Measurements from ENCODE around the gene CKAP4.
"Not testable (repeated sequence)": the region's sequence is repeated elsewhere in the genome, so short reads cannot be mapped to it uniquely, and the experiment has no call there.

CKAP4 gene, protein sequence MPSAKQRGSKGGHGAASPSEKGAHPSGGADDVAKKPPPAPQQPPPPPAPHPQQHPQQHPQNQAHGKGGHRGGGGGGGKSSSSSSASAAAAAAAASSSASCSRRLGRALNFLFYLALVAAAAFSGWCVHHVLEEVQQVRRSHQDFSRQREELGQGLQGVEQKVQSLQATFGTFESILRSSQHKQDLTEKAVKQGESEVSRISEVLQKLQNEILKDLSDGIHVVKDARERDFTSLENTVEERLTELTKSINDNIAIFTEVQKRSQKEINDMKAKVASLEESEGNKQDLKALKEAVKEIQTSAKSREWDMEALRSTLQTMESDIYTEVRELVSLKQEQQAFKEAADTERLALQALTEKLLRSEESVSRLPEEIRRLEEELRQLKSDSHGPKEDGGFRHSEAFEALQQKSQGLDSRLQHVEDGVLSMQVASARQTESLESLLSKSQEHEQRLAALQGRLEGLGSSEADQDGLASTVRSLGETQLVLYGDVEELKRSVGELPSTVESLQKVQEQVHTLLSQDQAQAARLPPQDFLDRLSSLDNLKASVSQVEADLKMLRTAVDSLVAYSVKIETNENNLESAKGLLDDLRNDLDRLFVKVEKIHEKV

DNA sequence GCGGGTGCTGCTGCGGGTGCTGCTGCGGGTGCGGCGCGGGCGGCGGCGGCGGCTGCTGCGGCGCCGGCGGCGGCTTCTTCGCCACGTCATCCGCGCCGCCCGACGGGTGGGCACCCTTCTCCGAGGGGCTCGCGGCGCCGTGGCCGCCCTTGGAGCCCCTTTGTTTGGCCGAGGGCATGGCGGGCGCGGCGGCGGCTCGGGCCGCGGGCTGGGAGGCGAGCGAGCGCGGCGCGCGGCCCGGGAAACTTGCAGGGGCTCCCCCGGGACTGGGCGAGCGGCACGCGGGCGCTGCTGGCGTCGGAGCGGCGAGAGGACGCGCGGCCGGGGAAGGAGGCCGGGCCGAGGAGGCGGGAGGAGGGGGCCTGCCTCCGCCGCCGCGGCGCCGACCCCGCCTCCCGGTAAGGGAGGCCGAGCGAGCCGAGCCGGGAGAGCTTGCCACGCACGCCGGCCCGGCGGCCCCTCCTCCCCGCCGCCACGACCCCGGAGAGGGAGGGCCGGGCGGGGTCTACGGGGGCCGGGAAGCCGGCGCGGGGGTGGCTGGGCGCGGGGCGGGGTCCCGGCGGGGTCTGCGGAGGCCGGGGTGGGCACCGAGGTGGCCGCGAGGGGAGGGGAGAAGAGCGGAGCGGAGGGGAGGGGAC lies at the start of gene CKAP4:
CKAP4 (minus strand) TSS at position 347 of the 638 bp plus-strand sequence; CDS start at position 178, 169 bp downstream.
- peak; percentile 64 for DNase-seq

GRCh38 chr12:106297075-106297474 lies 49.3 kb upstream of the CKAP4 start:
- no peak for DNase-seq

DNA sequence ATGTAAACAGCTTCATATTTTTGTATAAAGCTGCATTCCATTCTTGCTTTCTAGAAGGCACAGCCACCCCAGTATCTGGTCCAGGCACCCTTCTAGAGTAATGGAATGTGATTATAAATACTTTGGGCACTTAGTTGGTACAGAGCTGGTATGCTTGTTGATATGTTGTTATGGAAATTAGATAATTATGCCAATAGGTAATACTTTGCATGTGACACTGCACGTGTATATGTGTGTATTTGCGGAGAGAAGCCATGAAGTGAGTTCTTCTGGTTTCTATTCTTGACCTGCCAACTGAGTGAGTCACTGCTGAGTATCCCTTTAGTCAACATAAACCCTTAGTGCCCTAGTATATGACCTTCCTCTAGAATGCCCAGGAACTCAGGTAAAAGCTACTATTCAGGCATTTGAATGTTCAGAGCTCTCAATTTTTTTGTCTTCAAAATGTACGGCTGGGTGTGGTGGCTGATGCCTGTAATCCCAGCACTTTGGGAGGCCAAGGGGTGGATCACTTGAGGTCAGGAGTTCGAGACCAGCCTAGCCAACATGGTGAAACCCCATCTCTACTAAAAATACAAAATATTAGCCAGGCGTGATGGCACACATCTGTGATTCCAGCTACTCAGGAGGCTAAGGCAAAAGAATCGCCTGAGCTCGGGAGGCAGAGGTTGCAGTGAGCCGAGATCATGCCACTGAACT lies 48.5 kb upstream of the CKAP4 start:
- DNase-seq, result no peak

DNA sequence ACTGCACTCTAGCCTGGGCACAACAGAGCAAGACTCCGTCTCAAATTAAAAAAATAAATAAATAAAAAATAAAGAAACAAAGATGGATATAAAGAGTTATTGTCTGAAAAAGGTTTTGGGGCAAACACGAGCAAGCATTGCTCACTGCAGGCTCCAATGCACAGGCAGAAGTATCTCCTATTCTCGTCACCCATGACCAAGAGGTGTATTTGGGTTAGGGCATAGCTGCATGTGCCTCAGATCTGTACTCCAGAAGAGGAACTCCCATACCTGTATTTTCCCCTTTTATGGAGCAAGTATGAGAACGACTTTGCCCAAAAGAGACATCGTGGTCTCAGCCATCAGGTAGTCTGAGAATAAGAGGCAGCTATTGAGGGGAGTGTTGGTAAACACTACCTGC lies 44.5 kb upstream of the CKAP4 start:
- no peak for DNase-seq

- DNase-seq, result no peak
Measured at GRCh38 chr12:106291342-106291741, 43.5 kb upstream of the CKAP4 start.

DNA sequence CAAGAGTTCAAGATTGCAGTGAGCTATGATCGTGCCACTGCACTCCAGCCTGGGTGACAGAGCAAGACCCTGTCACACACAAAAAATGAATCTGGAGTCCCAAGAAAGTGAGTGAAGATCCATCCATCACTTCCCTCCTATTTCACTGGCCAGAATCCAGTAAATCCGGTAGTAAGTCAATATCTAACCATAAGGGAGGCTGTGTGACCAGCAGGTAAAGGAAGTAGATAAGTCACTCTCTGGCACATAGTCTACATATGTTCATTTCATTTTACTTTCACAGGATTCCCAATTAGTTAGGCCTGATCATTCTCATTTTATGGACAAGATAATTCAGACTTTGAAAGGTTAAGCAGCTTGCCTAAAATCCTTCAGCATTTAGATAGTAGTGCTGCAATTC lies 42.8 kb upstream of the CKAP4 start:
- DNase-seq, result no peak

DNA sequence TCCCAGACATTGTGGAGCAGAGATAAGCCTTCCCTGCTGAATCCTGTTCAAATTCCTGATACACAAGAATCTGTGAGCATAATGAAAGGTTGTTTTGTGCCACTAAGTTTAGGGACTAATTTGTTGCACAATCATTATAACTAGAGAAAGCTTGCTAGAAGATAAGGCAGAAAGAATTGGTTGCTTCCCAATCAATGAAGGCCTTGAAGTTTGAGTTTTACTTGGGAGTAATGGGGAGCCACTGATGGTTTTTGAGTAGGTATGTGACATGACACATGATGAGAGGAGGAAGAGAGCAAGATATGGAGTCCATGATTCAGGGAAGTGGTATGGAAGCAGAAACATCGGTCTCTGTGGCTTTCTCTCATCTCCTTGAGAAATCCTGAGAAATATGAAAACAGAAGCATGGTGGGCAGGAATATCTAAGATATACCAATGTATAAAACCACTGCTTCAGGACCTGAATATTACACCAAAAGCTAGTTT lies 41.4 kb upstream of the CKAP4 start:
- no peak for DNase-seq

DNA sequence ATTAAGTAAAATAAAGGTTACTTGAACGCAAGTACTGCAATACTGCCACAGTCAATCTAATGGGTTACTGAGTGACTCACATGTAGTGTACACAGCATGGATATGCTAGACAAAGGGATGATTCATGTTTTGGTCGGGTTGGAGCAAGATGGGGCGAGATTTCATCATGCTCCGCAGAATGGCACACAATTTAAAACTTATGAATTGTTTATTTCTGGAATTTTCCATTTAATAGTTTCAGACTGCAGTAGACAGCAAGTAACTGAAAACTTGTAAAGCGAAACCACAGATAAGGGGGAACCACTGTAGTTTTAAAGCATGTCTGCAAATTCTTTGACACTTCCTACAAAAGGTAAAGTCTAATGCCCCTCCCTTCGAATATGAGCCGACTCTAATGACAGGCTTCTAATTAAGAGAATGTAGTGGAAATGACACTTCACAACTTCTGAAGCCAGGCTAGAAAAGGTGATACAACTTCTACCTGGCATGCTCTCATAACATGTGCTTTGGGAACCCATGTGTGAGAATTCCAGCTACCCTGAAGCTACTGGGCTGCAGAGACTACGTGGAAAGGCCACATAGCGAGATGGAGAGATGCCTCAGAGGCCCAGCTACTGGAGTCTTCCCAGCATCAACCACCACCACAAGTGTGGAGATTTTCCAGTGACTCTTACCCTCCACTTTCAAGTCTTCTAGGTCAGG lies 40.8 kb upstream of the CKAP4 start:
- peak; percentile 58 for DNase-seq

- no peak for DNase-seq
Measured at GRCh38 chr12:106288101-106288493, 40.3 kb upstream of the CKAP4 start.

- DNase-seq, result no peak
Measured at GRCh38 chr12:106287364-106287763, 39.5 kb upstream of the CKAP4 start.

DNA sequence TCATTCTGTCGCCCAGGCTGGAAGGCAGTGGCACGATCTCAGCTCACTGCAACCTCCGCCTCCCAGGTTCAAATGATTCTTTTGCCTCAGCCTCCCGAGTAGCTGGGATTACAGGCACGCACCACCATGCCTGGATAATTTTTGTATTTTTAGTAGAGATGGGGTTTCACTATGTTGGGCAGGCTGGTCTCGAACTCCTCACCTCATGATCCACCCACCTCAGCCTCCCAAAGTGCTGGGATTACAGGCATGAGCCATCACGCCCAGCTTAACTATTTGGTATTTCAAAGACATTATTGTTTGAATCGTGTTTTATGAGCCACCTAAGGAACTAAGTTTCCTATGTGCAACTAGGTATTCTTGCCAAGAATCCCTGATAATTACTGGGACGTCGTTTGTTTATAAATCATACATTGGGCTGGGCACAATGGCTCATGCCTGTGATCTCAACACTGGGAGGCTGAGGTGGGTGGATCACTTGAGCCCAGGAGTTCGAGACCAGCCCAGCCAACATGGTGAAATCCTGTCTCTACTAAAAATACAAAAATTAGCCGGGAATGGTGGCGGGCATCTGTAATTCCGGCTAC lies 38.8 kb upstream of the CKAP4 start:
- DNase-seq, result not testable (repeated sequence)

- no peak for DNase-seq
Measured at GRCh38 chr12:106285982-106286381, 38.2 kb upstream of the CKAP4 start.

- no peak for DNase-seq
Measured at GRCh38 chr12:106284358-106285105, 36.7 kb upstream of the CKAP4 start.

DNA sequence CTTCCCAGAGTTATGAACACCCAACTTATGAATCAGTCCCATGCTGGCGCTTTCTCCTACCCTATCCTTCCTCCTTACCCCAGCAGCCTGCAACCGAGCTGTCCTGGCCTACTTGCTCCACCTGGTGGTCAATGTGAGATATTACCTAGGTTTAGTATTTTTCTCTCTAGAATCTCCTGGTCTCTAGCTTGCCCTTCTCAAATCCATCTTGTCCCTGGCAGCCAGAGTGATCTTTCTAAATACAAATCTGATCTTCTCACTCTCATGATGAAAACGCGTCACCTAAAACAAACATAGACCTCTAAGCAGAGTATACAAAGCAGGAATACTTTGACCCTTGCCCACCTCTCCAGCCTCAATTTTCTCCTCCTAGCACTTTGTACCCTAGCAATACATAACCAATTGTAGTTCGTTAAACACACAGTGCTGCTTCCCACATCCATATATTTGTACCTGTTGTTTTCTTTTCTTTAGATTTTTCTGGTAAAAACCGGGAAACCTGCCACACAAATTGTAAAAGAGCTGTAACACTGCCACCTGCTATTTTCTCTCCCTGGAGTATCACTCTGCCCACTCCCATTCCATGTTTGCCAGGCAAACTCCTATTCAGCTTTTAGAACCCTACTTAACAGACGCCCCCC lies 34.8 kb upstream of the CKAP4 start:
- peak; percentile 49 for DNase-seq

DNA sequence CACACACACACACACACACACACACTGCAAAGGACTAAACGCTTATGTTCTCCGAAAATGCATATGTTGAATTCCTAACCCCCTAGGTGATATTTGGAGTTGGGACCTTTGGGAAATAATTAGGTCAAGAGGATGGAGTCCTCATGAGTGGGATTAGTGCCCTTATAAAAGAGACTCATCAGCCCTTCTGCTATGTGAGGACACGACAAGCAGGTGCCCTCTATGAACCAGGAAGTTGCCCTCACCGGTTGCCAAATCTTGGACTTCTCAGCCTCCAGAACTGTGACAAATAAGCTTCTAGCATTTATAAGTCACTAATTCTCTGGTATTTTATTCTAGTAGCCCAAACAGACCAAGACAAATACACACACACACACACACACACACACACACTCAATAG lies 34.0 kb upstream of the CKAP4 start:
- DNase-seq, result no peak

DNA sequence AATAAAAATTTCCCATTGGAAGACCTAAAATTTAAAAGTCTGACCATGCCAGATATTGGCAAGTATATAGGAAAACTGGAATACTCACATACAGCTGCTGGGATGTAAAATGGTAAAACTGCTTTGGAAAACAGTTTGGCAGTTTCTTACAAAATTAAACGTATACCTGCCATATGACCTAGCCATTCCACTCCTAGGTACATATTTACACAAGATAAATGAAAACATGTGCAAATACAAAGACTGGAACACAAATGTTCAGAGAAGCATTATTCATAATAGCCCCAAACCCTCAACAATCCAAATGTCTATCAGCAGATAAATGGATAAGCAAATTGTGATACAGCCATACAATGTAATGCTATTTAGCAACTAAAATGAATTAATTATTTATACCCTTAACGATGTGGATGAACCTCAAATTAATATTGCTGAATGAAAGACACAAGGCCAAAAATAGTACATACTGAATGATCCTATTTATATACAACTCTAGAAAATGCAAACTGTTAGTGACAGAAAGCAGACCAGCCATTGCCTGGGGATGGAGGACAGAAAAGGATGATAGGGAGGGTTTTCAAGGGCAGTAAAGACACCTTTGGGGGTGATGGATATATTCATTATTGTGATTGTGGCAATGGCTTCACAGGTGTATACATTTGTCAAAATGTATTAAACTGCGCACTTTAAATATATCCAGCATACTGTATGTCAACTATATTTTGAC lies 33.4 kb upstream of the CKAP4 start:
- no peak for DNase-seq

- no peak for DNase-seq
Measured at GRCh38 chr12:106280106-106280505, 32.3 kb upstream of the CKAP4 start.

- no peak for DNase-seq
Measured at GRCh38 chr12:106276032-106276740, 28.4 kb upstream of the CKAP4 start.

DNA sequence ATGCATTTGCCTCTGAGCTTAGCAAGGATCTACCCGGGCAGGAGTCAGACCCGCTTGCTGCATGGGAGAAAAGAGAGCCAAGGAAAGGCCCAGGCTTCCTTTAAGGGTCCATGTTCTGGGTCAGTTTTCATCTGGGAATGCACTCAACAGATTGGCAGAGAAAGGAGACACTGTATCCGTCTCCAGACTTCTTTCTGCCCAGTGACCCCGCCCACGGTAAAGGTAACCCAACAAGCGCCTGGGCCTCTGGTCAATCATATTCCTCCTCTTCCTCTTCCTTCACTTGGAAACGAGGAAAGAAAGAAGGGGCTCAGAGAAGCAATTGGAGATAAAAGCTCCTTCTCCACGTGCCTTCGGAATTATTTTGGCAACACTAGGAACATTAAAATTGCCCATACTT lies 27.6 kb upstream of the CKAP4 start:
- DNase-seq, result no peak
